CD8-positive, alpha-beta memory T cell (primary cell): ENCODE measurements around the gene PPM1J. TPM values are rescaled to one million over a fixed set of nuclear protein-coding genes. Genes with fewer than 3 reads are reported as not detected.

Experiments used
- CTCF ChIA-PET: fragments of 350-600 bp; sonication (Branson Sonifier 250); formaldehyde crosslinking; loops from one replicate; lab custom pipeline; 2021; ENCODE audit warnings: antibody characterized with exemption; lab: Charles Lee
- POLR2A ChIA-PET: fragments of 350-600 bp; sonication (Branson Sonifier 250); formaldehyde crosslinking; loops from one replicate; lab custom pipeline; 2021; ENCODE audit warnings: antibody characterized with exemption; lab: Charles Lee
- DNase-seq, 5 donors: peaks; one replicate each; pipeline versions ENCODE4 v3.0.0 to v3.0.0-alpha.2; 2020 to 2022; ENCODE audit warnings: mixed read lengths in 1 of 5
- H3K27ac ChIP-seq: one replicate; pipeline ENCODE4 v1.7.0; 2013; ENCODE audit warnings: low read depth, mild to moderate bottlenecking, low read length, moderate library complexity
- H3K27me3 ChIP-seq: 2 replicates; pipeline ENCODE4 v1.7.0; 2013; ENCODE audit warnings: low read length, mild to moderate bottlenecking; ENCODE audit not compliant: insufficient read depth, poor library complexity, severe bottlenecking
- H3K36me3 ChIP-seq: 2 replicates; pipeline ENCODE4 v1.7.0; 2013; ENCODE audit warnings: mild to moderate bottlenecking, low read length, moderate library complexity; ENCODE audit not compliant: insufficient read depth
- H3K4me1 ChIP-seq: 2 replicates; pipeline ENCODE4 v1.7.0; 2013; ENCODE audit warnings: mild to moderate bottlenecking, low read length, moderate library complexity; ENCODE audit not compliant: insufficient read depth
- H3K4me3 ChIP-seq: 2 replicates; pipeline ENCODE4 v1.7.0; 2013; ENCODE audit warnings: mild to moderate bottlenecking, low read length
- H3K9me3 ChIP-seq: 2 replicates; pipeline ENCODE4 v1.7.0; 2013; ENCODE audit warnings: mild to moderate bottlenecking, low read length
- H3K27ac Mint-ChIP-seq, 8 donors: one replicate each; pipeline ENCODE4 v1.8.0; 2020 to 2021; ENCODE audit warnings: mixed read lengths in 8 of 8, mild to moderate bottlenecking in 6 of 8, inconsistent platforms in 3 of 8, moderate library complexity in 3 of 8
- H3K27me3 Mint-ChIP-seq, 2 donors: one replicate each; pipeline ENCODE4 v1.8.0; 2020 to 2021; ENCODE audit warnings: mixed read lengths in 2 of 2, mild to moderate bottlenecking in 1 of 2, moderate library complexity in 1 of 2
- H3K36me3 Mint-ChIP-seq, 3 donors: one replicate each; pipeline ENCODE4 v1.8.0; 2020 to 2021; ENCODE audit warnings: mixed read lengths in 3 of 3, inconsistent platforms in 1 of 3, mild to moderate bottlenecking in 1 of 3
- H3K4me1 Mint-ChIP-seq, 3 donors: one replicate each; pipeline ENCODE4 v1.8.0; 2020 to 2021; ENCODE audit warnings: mixed read lengths in 3 of 3, inconsistent platforms in 1 of 3, mild to moderate bottlenecking in 1 of 3
- H3K4me3 Mint-ChIP-seq, 7 donors: one replicate each; pipeline ENCODE4 v1.8.0; 2020 to 2021; ENCODE audit warnings: mixed read lengths in 7 of 7, mild to moderate bottlenecking in 6 of 7, moderate library complexity in 4 of 7, inconsistent platforms in 2 of 7
- H3K9me3 Mint-ChIP-seq, 5 donors: one replicate each; pipeline ENCODE4 v1.8.0; 2020 to 2022; ENCODE audit warnings: mixed read lengths in 5 of 5, mild to moderate bottlenecking in 3 of 5, moderate library complexity in 2 of 5, inconsistent platforms in 1 of 5
- polyA plus RNA-seq: library from polyadenylated mRNA; unstranded; fragments of 300-500 nt; fragmentation: Illumina TruSeq; gene quantifications from one replicate; pipeline ENCODE4 v1.2.3, GENCODE V29; 2021
- total RNA-seq, 2 experiments: library from RNA; stranded (reverse); gene quantifications; one replicate each; pipeline ENCODE4 v1.2.3, GENCODE V29; 2021

The PPM1J gene
- total and polyA plus RNA-seq, 3 experiments from 2014 or later = 0.33 TPM; not detected in 2

DNA sequence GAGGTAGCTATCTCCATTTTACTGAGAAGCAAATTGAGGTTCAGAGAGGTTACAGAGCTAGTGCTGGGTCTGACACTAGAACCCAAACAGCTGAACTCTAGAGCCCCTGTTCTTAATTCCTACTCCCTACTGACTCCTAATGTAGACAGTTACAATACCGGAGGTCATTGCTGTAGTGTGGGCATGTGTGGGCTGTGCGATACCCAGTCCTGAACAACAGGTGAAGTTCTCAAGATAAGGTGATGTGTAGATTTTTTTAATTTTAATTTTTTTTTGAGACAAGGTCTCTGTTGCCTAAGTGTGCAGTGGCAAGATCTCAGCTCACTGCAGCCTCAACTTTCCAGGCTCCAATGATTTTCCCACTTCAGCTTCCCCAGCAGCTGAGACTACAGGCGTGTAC is 6.6 kb downstream of the PPM1J start:
- Histone ChIP-seq H3K4me1 (peaks cover 33% of the 10 kb centered on the region), H3K36me3 (no peaks in the 10 kb centered on the region), H3K27me3 (no peaks in the 10 kb centered on the region), H3K27ac (no peak overlapping the region), H3K9me3 (no peaks in the 10 kb centered on the region), H3K4me3 (no peak overlapping the region)
- Mint-ChIP-seq H3K36me3 (no peaks in the 10 kb centered on the region), H3K27me3 (peaks cover 2 to 5% of the 10 kb centered on the region in 2 donors), H3K9me3 (no peaks in the 10 kb centered on the region), H3K27ac (peak overlapping the region in 1 of 8 donors; percentile 22), H3K4me1 (peaks cover 30 to 36% (median 35%) of the 10 kb centered on the region in 3 donors), H3K4me3 (peak overlapping the region in 5 of 7 donors; percentile 85 to 90 (median 89))
- POLR2A ChIA-PET = interaction anchor here (0.6 to 1.1 kb wide), 2 partner anchors 33 to 207 kb away, joined by 3 read pairs; partner anchors contain the start of gene MOV10
- CTCF ChIA-PET = interaction anchor here (0.8 to 4.2 kb wide), 15 partner anchors 8 to 364 kb away, joined by 3 to 51 read pairs (median 4); partner anchors contain the start of genes CTTNBP2NL, LRIG2, MOV10 and PPM1J
- DNase-seq = no peak

DNA sequence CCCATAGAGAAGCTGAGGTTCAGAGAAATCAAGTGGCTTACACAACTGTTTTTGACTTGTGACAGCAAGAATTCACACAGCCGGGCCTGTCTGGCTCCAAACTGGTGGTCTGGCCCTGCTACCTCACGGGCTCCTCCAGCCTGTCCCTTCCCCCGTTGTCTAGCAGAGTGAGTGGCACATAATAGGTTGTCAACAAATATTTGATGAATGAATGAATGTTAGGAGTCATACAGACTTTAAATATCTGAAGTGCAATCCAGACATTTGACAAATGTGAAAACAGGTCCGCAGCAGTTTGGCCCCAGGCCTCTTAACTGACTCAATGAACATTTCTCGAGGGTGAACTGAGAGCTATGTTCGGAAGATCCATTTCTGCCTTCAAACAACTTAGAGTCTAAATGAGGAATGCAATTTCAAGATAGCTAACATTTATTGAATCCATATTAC is 7.1 kb downstream of the PPM1J start:
- Mint-ChIP-seq H3K9me3 (no peaks in the 10 kb centered on the region), H3K27me3 (peaks cover 2 to 5% of the 10 kb centered on the region in 2 donors), H3K4me1 (peaks cover 31 to 40% (median 35%) of the 10 kb centered on the region in 3 donors), H3K27ac (peak overlapping the region in 7 of 8 donors; percentile 6 to 86 (median 24)), H3K4me3 (peak overlapping the region; percentile 71 to 90 (median 87)), H3K36me3 (no peaks in the 10 kb centered on the region)
- H3K27ac ChIP-seq = no peak overlapping the region
- no peak for DNase-seq
- H3K27me3 ChIP-seq = no peaks in the 10 kb centered on the region
- H3K4me1 ChIP-seq = peaks cover 33% of the 10 kb centered on the region
- no peaks in the 10 kb centered on the region for H3K36me3 ChIP-seq
- H3K9me3 ChIP-seq = no peaks in the 10 kb centered on the region
- ChIA-PET CTCF (interaction anchor here (0.8 to 4.2 kb wide), 15 partner anchors 8 to 365 kb away, joined by 3 to 51 read pairs (median 4); partner anchors contain the start of genes CTTNBP2NL, LRIG2, MOV10 and PPM1J), POLR2A (interaction anchor here (1.1 kb wide), 1 partner anchor 206 kb away, joined by 3 read pairs; no protein-coding TSS in a partner anchor)
- no peak overlapping the region for H3K4me3 ChIP-seq

DNA sequence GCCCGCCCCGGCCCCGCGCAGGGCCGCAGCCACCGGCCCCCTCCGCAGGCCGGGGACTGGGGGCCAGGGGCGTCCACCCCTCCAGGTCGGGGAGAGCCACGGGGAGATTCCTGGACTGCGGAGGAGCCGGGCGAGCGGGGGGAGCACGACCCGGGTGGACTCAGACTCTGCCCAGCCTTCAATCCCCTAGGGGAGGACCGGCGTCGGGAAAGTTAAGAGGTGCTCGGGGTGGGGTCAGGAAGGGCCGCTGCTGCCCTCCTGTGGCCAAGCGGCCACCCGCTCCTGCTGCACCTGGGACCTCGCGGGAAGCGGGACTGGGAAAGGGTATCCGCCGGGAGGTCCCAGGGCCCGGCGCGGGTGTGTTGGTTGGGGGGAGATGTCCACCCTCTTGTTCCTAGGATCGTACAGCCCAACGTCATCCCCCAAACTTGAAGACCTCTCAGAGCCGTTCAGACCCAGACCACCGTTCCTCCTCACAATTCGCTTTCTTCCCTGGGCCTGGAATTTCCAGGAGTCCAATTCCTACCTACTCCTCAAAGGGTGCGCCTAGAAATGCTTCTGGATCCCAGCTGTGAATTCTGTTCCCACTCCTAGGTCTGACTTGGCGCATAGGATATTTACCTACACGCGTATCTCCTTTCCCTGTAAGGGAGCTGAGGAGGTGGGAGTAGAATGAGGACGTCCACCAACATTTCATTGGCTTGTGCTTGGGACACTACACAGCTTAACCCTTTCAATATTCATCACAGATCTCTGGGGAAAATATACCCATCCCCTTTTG is 7.7 kb downstream of the PPM1J start:
- Histone ChIP-seq H3K36me3 (no peaks in the 10 kb centered on the region), H3K4me3 (peak overlapping the region; percentile 27), H3K27ac (peak overlapping the region; percentile 71), H3K27me3 (no peaks in the 10 kb centered on the region), H3K4me1 (peaks cover 33% of the 10 kb centered on the region), H3K9me3 (no peaks in the 10 kb centered on the region)
- H3K4me3 Mint-ChIP-seq = peak overlapping the region; percentile 71 to 90 (median 87)
- CTCF ChIA-PET = interaction anchor here (0.8 to 4.2 kb wide), 15 partner anchors 9 to 365 kb away, joined by 3 to 51 read pairs (median 4); partner anchors contain the start of genes CTTNBP2NL, LRIG2, MOV10 and PPM1J
- H3K9me3 Mint-ChIP-seq = no peaks in the 10 kb centered on the region
- peaks cover 35 to 41% (median 38%) of the 10 kb centered on the region in 3 donors for H3K4me1 Mint-ChIP-seq
- H3K27ac Mint-ChIP-seq = peak overlapping the region in 7 of 8 donors; percentile 6 to 90 (median 70)
- peaks cover 2 to 5% of the 10 kb centered on the region in 2 donors for H3K27me3 Mint-ChIP-seq
- POLR2A ChIA-PET = interaction anchor here (1.1 kb wide), 1 partner anchor 205 kb away, joined by 3 read pairs; no protein-coding TSS in a partner anchor
- no peaks in the 10 kb centered on the region for H3K36me3 Mint-ChIP-seq
- DNase-seq = peak; percentile 46 to 70 (median 52)

DNA sequence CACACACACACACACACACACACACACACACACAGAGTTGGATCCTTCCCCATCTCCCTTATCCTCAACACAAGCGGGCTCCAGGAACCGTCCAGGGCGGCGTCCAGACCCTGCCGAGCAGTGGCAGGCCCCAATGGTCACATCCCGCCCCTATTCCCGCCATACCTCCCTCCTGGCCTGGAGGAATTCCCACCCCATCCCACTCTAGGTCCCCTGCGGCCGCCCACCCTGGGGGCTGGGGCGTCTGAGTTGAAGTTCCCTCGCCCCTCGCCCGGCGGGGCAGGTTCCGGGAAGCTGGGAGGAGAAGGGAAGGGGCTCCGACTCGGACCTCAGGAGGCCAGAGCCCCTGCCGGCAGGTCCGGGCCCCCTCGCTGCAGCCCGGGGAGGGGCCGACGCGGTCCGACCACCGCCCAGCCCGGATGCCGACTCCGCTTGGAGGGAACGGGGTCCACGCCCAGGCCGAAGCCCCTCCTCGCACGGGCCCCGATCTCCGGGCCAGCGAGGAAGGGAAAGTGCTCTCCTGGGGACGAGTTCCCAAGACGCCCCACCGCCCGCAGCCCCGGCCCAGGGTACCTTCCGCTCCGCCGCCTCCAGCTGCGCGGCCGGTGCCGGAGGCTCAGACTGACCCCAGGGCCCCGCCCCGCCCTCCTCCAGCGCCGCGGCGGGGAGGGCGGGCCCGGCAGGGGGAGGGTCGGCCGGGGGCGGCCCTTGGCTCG is 8.5 kb downstream of the PPM1J start, which contains the start of gene RHOC:
RHOC (minus strand) TSS at position 623 of the 716 bp plus-strand sequence. CDS start 3,328 bp downstream, outside the sequence.
- Mint-ChIP-seq H3K4me3 (peak within 1 kb of the TSS; percentile 71 to 94 (median 87)), H3K27ac (peak within 1 kb of the TSS in 7 of 8 donors; percentile 70 to 97 (median 90)), H3K4me1 (peaks cover 43 to 47% (median 45%) of the 10 kb centered on the region in 3 donors), H3K9me3 (no peaks in the 10 kb centered on the region), H3K27me3 (peaks cover 2 to 5% of the 10 kb centered on the region in 2 donors), H3K36me3 (no peaks in the 10 kb centered on the region)
- H3K36me3 ChIP-seq = no peaks in the 10 kb centered on the region
- CTCF ChIA-PET = interaction anchor here (1.8 to 3.3 kb wide), 2 partner anchors 10 to 33 kb away, joined by 14 to 23 read pairs; partner anchors contain the start of genes MOV10 and PPM1J
- peak within 1 kb of the TSS; percentile 71 for H3K27ac ChIP-seq
- DNase-seq = peak in 4 of 5 donors; percentile 29 to 58 (median 42)
- H3K4me1 ChIP-seq = peaks cover 36% of the 10 kb centered on the region
- POLR2A ChIA-PET = no interaction called here
- H3K27me3 ChIP-seq = no peaks in the 10 kb centered on the region
- peak within 1 kb of the TSS; percentile 27 for H3K4me3 ChIP-seq
- H3K9me3 ChIP-seq = no peaks in the 10 kb centered on the region

DNA sequence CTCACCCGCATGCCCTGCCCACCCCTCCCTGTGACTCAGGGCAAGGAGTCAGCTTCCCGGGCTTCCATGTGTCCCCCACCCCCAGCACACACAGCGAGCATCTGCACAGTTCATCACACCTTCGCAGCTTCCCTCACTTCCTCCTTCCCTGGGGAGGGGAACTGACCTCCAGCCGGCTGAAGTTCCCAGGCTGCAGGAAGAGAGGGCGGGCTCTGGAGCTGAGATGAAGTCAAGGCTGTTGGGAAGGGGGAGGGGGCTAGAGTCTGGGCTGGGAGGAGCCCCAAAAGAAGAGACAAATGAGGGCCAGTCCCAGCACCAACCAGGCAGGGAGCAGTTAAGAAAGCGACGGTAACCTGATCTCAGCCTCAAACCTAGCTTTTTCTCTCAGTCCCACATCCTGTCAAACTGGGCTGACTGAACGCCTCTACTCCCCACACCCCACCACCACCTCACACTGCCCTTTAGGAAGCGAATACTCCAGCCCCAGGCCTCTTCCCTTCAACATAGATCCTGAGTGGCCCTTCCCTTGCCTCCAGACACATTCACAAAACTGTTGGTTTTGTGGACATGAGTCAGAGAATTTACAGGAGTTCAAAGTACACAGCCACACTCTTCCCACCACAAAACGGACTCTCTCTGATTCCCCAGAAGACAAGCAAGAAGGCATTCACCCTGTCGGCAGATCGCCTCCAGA is 10.1 kb downstream of the PPM1J start:
- Histone ChIP-seq H3K9me3 (no peaks in the 10 kb centered on the region), H3K4me1 (peaks cover 51% of the 10 kb centered on the region), H3K27ac (peak overlapping the region; percentile 71), H3K27me3 (no peaks in the 10 kb centered on the region), H3K4me3 (peak overlapping the region; percentile 35), H3K36me3 (no peaks in the 10 kb centered on the region)
- CTCF ChIA-PET = interaction anchor here (1.0 to 3.7 kb wide), 4 partner anchors 10 to 314 kb away, joined by 3 to 40 read pairs (median 10); partner anchors contain the start of gene PPM1J
- peak overlapping the region; percentile 66 to 94 (median 81) for H3K4me3 Mint-ChIP-seq
- H3K36me3 Mint-ChIP-seq = peaks cover 0 to 7% (median 0%) of the 10 kb centered on the region in 3 donors
- H3K9me3 Mint-ChIP-seq = no peaks in the 10 kb centered on the region
- H3K27ac Mint-ChIP-seq = peak overlapping the region; percentile 67 to 97 (median 88)
- POLR2A ChIA-PET = interaction anchor here (0.5 to 1.4 kb wide), 4 partner anchors 10 to 86 kb away, joined by 3 to 14 read pairs (median 4); partner anchors contain the start of genes CAPZA1, PPM1J and ST7L
- peak; percentile 36 to 67 (median 38) for DNase-seq
- H3K27me3 Mint-ChIP-seq = peaks cover 2 to 5% of the 10 kb centered on the region in 2 donors
- peaks cover 58 to 63% (median 61%) of the 10 kb centered on the region in 3 donors for H3K4me1 Mint-ChIP-seq

DNA sequence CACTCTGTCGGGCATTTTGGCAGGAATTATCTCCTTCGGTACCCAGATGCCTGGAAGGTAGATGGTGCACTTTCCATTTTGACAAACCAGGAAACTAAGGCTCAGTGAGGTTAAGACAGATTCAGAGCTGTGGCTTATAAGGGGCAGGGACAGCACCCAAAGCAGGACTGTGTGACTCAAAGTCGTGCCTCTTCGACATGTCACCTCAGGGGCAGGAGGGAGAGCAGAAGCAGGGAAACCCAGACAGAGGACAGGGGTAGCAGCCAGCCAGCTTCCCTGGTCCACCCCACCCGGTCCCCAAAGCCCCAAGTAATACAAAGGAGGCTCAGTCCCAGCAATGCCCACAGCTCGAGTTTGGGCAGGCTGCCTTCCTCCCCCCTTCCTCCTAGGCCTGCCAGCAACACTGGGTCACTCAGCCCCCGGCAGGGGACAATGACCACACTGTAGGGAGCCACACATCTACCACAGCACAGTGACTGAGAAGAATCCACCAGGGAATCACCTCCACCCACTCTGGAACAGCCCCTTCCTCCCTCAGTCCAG is 10.7 kb downstream of the PPM1J start:
- no peaks in the 10 kb centered on the region for H3K36me3 ChIP-seq
- ChIA-PET POLR2A (interaction anchor here (0.5 to 1.4 kb wide), 4 partner anchors 11 to 85 kb away, joined by 3 to 14 read pairs (median 4); partner anchors contain the start of genes CAPZA1, PPM1J and ST7L), CTCF (interaction anchor here (1.0 to 3.7 kb wide), 5 partner anchors 11 to 314 kb away, joined by 3 to 40 read pairs (median 10); partner anchors contain the start of gene PPM1J)
- peaks cover 61 to 69% (median 67%) of the 10 kb centered on the region in 3 donors for H3K4me1 Mint-ChIP-seq
- H3K4me3 Mint-ChIP-seq = peak overlapping the region; percentile 66 to 94 (median 81)
- H3K9me3 Mint-ChIP-seq = no peaks in the 10 kb centered on the region
- H3K4me1 ChIP-seq = peaks cover 52% of the 10 kb centered on the region
- H3K27ac Mint-ChIP-seq = peak overlapping the region; percentile 67 to 97 (median 88)
- H3K4me3 ChIP-seq = peak overlapping the region; percentile 35
- no peaks in the 10 kb centered on the region for H3K27me3 ChIP-seq
- H3K36me3 Mint-ChIP-seq = peaks cover 0 to 13% (median 0%) of the 10 kb centered on the region in 3 donors
- peaks cover under 1 to 2% of the 10 kb centered on the region in 2 donors for H3K27me3 Mint-ChIP-seq
- no peaks in the 10 kb centered on the region for H3K9me3 ChIP-seq
- H3K27ac ChIP-seq = peak overlapping the region; percentile 71
- peak in 1 of 5 donors; percentile 1 for DNase-seq
